GM12892 (cell line): Measurements from ENCODE around the gene RYK.

Experiments
- POLR2A ChIP-seq: IDR thresholded peaks from 2 replicates; pipeline ENCODE4 v1.6.1; 2011; ENCODE audit warnings: low read depth, low read length, control low read depth
- POLR2AphosphoS5 ChIP-seq: IDR thresholded peaks from 2 replicates; pipeline ENCODE4 v1.6.1; 2011; ENCODE audit warnings: low read depth, low read length, control low read depth

DNA sequence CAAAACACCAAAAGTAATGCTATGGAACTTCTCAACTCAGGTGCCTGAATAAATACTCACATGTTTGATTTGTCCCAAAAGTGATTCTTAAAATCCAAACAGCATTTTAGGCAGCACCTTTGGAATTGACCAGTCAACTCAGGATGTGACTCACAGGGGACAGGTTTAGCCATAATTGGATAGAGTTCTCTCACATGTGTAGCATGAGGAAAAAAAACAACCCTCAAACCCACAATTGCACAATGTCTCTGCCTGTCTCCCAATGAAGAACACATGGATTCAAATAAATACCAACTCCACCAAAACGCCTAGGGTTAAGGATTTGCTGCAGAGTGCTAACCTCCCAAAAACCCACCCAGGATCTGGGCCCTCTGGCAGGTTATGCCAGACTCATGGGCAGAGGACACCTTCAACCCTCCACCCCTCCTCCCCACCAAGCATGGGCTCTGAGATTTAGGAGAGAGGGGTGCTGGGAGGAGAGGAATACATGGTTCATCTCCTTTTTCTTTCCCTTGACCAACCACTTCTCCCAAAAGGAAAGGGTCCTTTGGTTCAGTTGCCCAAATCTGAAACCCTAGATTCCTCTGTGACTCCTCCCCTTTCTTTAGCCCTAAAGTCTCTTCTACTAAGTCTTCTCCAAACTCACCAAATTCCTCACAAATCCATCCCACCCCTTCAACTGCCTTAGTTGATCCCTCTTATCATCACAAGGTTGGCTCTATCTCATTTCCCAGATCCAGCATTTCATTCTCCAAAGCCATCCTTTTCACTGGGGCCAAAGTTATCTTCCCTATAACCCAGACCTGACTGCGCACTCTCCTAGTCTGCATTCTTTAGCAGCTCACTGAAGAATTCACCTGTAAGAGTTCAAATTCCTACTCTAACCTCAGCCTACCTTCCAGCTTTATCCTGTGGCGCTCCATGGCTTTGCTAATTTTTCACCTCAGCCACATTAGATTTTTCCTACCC, 7.7 kb downstream of the RYK start:
- TF ChIP-seq POLR2AphosphoS5 (no peak), POLR2A (no peak)
